Hematopoietic multipotent progenitor cell treated with erythropoietin and hydrocortisone succinate and interleukin-3 and kit ligand, for 6 days (in vitro differentiated cells): ENCODE measurements around the gene N4BP3.
"Not testable (repeated sequence)": the region's sequence is repeated elsewhere in the genome, so short reads cannot be mapped to it uniquely, and the experiment has no call there.

Source experiments
- DNase-seq: peaks from one replicate; pipeline ENCODE4 v3.0.0-alpha.2; 2015

Gene N4BP3

GRCh38 chr5:178113141-178113787, at the start of gene N4BP3:
N4BP3 (plus strand) TSS chr5:178113532; CDS start chr5:178119584, 6,052 bp downstream.
- DNase-seq, result peak; percentile 79

DNA sequence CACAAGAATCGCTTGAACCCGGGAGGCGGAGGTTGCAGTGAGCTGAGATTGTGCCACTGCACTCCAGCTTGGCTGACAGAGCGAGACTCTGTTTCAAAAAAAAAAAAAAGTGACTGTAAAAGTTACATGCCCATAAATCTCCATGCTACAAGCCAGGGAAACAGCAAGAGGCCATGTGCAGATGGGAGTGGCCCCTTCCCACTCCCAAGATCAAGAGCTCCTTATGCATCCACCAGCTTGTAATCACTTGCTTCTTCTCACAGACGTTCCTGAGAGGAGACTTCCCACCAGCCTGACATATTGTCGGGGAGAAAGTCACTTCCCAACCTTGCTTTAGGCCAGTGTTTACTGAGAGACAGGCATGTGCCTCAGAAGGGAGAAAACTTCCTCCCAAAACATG, 45.6 kb upstream of the N4BP3 start:
- DNase-seq, result no peak

DNA sequence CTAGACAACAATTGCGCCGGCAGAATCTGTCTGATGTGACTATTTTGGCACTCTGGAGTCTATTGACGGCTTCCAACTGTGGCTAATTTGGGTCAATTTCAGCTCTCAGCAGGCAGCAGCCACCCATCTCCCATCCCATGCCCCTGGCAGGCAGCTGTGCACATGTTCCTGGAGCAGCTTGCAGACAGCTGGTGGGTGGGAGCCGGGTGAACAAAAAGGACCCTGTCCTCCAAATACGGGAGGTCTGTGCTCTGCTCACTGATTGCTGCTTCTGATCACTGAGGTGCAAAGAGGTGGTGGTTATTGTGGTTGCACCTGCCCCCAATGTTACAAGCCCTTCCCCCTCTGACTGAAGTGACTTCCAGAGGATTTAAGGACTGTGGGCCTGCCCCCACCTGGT, 45.0 kb upstream of the N4BP3 start:
- DNase-seq, result no peak

DNA sequence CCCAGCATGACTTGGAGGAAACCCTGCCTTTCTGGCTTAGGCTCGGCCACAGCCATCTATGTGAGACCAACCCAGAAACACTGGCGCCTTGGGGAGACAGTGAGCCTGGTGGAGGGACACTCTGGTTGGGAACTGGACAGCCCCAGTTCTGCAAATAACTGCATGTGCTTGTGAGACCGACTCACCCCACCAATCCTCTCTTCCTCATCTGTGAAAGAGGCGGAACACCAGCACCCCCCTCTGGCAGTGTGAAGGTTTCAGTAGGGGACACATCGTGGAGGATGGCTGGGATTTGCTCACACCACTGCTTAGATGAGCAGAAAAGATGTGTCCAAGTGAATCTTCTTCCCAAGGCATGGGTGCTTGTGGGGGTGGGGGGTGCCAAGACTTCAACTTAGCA, 43.4 kb upstream of the N4BP3 start:
- DNase-seq, result peak; percentile 81

DNA sequence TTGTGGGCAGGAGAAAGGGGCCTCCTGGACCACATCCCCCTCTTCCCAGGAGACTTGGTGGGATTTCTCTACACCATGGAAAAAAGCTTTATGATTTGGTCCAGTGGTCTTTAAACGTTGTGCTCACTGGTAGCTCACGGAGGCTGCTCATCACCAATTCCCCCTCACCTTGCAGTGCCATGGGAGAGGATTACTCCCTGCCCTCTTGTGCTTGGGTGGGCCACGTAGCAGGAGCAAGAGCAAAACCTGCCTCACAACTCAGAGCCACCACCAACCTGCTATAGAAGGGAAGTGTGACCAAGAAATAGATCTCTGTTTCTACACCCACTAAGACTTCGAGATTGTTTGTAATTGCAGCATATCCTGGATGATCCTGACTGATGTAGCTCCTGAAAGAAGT, 42.2 kb upstream of the N4BP3 start:
- no peak for DNase-seq

GRCh38 chr5:178072749-178073148, 40.6 kb upstream of the N4BP3 start:
- DNase-seq, result no peak

DNA sequence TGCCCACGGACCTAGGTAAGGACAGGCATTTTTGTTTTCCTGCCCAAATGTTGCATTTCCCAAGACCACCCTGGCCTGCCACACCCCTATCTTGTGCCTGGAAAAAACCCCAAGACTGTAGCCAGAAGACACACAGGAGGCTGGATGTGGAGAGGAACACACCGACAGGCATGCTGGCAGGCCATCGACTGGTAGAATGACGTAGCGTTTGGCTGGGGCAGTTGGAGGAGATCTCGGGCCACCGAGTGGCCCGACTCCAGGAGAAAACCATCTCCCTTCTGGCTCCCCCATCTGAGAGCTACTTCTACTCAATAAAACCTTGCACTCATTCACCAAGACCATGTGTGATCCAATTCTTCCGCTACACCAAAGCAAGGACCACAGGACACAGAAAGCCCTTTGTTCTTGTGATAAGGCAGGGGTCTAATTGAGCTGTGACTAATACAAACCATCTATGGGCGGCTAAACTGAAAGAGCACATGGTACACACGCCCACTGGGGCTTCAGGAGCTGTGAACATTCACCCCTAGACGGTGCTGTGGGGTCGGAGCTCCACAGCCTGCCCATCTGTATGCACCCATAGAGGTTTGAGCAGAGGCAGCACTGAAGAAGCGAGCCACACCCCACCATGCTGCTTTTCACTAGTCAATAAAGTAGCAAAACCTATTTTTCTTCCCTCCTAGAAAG, 38.9 kb upstream of the N4BP3 start:
- peak; percentile 79 for DNase-seq

- not testable (repeated sequence) for DNase-seq
Measured at GRCh38 chr5:178076965-178077364, 36.4 kb upstream of the N4BP3 start.

DNA sequence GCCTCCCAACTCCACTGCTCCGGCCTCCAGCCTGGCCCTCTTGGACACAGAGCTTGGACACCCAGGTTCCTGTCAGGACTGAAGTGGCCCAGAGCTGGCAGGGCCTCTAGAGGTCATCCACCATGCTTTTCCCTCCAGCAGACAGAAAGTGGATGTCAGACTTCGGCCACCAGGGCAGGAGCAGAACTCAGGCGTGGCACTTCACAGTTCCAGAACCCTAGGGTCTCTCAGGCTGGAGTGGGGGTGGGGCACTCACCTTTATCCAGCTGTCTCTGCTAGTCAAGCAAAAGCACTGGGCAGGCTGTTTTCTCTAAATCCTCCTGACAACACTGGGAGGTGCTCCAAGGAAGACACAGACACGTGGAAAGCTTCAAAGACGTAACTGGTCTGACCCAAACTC, 35.6 kb upstream of the N4BP3 start:
- no peak for DNase-seq

- DNase-seq, result no peak
Measured at GRCh38 chr5:178078197-178079010, 34.9 kb upstream of the N4BP3 start.

DNA sequence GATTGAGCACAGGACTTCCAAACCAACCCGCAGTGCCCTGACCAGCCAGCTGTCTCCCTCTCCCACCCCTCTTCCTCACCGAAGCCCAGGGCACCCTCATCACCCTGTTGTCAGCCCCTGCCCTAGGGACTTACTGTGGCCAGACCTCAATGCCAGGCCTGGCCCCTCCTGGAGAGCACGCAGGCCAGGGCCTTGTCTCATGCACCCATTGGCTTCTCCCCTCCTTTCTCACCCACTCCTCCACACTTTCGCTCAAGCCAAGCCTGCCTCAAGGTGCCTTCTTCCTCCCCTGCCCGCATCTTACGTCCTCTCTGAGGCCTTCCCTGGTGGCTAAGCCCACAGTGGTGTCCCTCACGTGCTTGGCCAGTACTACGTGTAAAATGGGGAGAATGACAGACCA, 33.3 kb upstream of the N4BP3 start:
- DNase-seq, result no peak

DNA sequence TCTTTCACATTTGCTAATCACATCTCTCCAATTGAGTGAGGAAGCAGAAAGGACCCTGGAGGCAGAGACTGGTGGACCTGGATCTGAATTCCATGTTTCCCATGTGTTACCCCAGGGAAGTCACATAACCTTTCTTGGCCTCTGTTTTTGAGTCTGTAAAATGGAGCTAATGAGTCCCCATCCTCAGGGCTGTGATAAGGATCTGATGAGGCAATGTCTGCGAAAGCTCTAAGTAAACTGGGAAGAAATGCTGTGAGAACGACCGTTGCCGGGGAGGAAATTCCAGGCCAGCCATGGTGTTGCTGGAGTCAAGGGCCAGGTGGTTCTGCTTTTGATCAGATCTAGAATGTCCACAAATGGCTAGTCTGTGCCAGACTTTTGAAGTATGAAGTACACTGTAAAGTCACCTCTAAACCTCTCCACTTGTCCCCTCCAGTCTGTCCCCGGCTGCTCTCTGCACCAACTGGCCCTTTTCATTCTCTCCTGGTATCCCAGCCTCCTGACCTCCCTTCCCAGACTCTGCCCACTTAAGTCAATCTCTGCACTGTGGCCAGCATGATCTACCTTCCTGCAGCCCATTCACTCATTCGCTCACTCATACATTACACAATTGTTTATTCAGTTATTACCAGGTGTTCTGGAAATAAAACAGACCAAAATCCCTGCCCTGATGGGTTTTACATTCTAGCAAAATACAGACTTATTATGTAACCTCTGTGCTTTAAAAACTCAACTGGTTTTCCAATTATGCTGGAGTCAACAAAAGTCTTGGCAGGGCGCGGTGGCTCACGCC, 32.5 kb upstream of the N4BP3 start:
- no peak for DNase-seq

DNA sequence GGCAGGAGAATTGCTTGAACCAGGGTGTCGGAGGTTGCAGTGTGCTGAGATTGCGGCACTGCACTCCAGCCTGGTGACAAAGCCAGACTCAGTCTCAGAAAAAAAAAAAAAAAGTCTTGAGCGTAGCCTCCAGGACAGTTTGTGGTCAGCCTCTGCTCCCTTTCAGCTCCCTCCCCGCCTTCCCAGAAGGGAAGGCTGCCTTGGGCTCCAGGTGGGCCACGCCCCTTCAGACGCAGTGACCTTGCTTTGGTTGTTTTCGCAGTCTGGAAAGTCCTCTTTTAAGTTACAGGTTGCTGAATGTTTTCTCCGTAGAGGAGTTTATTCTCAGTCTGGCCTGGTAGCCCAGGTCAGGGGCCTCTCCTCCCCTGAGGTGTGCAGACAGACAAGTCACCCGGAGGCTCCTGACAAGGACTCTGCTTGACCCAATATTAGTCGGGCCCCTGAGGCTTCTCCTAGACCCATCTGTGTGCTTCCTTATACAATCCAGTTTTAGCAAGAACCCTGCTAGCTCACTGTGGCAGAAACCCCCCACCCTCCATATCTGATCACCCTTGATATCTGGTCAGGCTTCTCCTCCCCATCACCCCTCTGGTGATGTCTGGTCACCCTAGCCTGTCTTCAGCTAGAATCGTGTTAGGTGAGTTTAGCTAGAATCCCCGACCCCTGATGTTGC, 31.6 kb upstream of the N4BP3 start:
- no peak for DNase-seq

- DNase-seq, result no peak
Measured at GRCh38 chr5:178083922-178084321, 29.4 kb upstream of the N4BP3 start.

GRCh38 chr5:178085316-178085715, 28.0 kb upstream of the N4BP3 start:
- DNase-seq, result no peak

- no peak for DNase-seq
Measured at GRCh38 chr5:178086266-178086665, 27.1 kb upstream of the N4BP3 start.

GRCh38 chr5:178087199-178087598, 26.1 kb upstream of the N4BP3 start:
- DNase-seq, result not testable (repeated sequence)

GRCh38 chr5:178090856-178091255, 22.5 kb upstream of the N4BP3 start:
- no peak for DNase-seq

GRCh38 chr5:178093134-178093533, 20.2 kb upstream of the N4BP3 start:
- DNase-seq, result no peak

- no peak for DNase-seq
Measured at GRCh38 chr5:178094345-178094744, 19.0 kb upstream of the N4BP3 start.

GRCh38 chr5:178098685-178099084, 14.6 kb upstream of the N4BP3 start:
- no peak for DNase-seq

DNA sequence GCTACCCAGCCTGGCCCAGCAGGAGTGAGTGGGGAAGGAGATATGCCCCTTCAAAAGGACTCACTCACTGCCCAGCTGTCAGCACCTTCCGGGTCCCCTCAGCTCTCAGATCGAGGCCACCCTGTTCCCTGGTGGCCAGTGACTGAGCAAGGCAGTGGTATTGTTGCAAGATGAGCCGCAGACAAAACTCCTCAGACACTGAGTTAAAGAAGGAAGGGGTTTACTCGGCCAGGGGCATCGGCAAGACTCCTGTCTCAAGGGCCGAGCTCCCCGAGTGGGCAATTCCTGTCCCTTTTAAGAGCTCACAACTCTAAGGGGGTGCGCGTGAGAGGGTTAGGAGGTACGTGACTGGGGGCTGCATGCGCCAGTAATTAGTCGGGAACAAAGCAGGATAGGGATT, 9.7 kb upstream of the N4BP3 start:
- DNase-seq, result no peak

DNA sequence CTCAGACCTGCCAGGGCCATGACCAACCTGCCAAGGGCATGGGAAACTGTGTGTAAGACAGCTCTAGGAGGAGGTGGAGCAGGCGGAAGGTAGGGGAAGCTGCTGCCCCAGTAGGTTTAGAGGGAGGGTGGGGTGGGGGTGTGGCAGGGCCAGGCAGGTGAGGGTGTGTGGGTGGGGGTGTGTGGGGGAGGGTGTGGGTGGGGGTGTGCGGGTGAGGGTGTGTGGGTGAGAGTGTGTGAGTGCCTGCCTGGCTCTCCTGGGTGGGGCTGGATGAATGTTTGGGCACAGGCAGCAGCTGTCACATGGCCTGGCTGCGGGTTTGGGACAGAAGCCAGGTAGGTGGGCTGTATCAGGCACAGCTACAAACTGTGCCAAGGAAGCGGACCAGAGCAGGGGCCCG, 8.8 kb upstream of the N4BP3 start:
- peak; percentile 80 for DNase-seq
